Measurements from ENCODE around the gene ZFAND2A. TPM values are rescaled to one million over a fixed set of nuclear protein-coding genes. Genes with fewer than 3 reads are reported as not detected.

Gene ZFAND2A
- total RNA-seq, 2 experiments from 2014 or later, result 92.3 to 92.5 TPM

GRCh38 chr7:1122832-1123501 is 37.0 kb downstream of the ZFAND2A start:
- Mint-ChIP-seq H3K27me3 (no peaks in the 10 kb centered on the region), H3K27ac (no peak overlapping the region), H3K36me3 (ENCODE audit: low read depth) (peaks cover 13% of the 10 kb centered on the region), H3K4me1 (ENCODE audit: low read depth) (peaks cover 14% of the 10 kb centered on the region), H3K4me3 (no peak overlapping the region), H3K9me3 (no peaks in the 10 kb centered on the region)
- H3K27ac ChIP-seq (ENCODE audit: low read depth in 1 of 2, low read length in 2 of 2), result no peak overlapping the region
- H3K27me3 ChIP-seq (ENCODE audit: control insufficient read depth in 1 of 2, insufficient read depth in 2 of 2, low read length in 2 of 2), result no peaks in the 10 kb centered on the region
- POLR2A ChIA-PET, result no interaction called here
- H3K4me3 ChIP-seq (ENCODE audit: low read length), result no peak overlapping the region
- ATAC-seq (ENCODE audit: poor library complexity) (no peak), DNase-seq (no peak)
- intact Hi-C loops (cut with DNase I, micrococcal nuclease), result no loop called here
- CTCF ChIA-PET, result no interaction called here
- H3K36me3 ChIP-seq (ENCODE audit: insufficient read depth, low read length), result peaks cover 12% of the 10 kb centered on the region
- H3K4me1 ChIP-seq (ENCODE audit: insufficient read depth, low read length), result peaks cover 4% of the 10 kb centered on the region
- no peak for TF ChIP-seq CTCF (IDR thresholded peaks at IDR 0.05)
- no peaks in the 10 kb centered on the region for H3K9me3 ChIP-seq (ENCODE audit: control insufficient read depth in 1 of 2, insufficient read depth in 1 of 2, low read length in 2 of 2)

DNA sequence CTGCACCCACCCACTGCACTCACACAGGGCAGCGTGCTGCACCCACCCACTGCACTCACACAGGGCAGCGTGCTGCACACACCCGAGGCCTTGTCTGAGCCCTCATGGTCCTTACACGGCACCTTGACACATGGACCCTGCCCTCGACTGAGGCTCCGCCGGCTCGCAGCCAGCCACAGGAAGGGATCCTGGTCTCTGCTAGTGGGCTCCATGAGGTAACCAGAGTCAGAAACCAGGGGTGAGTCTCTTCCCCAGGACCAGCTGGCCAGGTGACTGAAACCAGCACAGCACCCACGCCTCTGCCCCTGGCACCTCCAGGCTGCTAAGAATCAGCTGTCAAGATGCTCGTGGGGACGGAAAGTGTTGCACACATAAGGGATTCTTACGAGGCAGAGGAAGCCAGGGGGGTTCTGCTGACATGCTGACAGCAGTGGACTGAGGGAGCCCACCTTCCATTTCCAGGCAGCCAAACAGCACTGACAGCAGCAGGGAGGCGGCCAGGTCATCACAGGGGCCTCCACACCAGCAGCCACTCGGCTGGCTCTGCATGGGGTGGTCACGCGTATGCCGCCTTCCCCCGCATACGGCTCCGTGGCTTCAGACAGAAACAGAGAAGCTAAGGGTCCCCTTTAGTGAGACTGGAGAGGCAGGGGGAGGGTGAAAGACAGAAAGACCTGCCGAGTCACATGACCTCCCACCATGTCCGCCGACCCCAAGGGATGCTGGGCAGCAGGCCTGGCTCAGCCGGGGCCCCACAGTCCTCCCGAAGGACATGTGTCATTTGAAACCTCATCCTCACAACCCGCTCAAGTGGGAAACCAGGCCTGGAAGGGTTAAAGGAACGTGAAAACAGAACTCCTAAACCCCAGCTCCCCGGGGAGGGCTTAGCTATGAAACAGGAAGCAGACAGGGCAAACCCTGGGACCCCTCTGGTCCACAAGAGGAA is 37.8 kb downstream of the ZFAND2A start:
- H3K4me1 Mint-ChIP-seq (ENCODE audit: low read depth), result peaks cover 14% of the 10 kb centered on the region
- no peak for ATAC-seq (ENCODE audit: poor library complexity)
- peaks cover 0 to 6% of the 10 kb centered on the region in 2 experiments for H3K9me3 ChIP-seq (ENCODE audit: control insufficient read depth in 1 of 2, insufficient read depth in 1 of 2, low read length in 2 of 2)
- ChIA-PET POLR2A (no interaction called here), CTCF (no interaction called here)
- H3K36me3 Mint-ChIP-seq (ENCODE audit: low read depth), result peaks cover 13% of the 10 kb centered on the region
- no peaks in the 10 kb centered on the region for H3K9me3 Mint-ChIP-seq
- intact Hi-C loops (cut with DNase I, micrococcal nuclease), result no loop called here
- TF ChIP-seq CTCF (IDR thresholded peaks at IDR 0.05), result no peak
- H3K27ac ChIP-seq (ENCODE audit: low read depth in 1 of 2, low read length in 2 of 2), result no peak overlapping the region
- no peak overlapping the region for H3K27ac Mint-ChIP-seq
- no peak overlapping the region for H3K4me3 ChIP-seq (ENCODE audit: low read length)
- H3K27me3 Mint-ChIP-seq, result no peaks in the 10 kb centered on the region
- H3K36me3 ChIP-seq (ENCODE audit: insufficient read depth, low read length), result peaks cover 11% of the 10 kb centered on the region
- no peaks in the 10 kb centered on the region for H3K27me3 ChIP-seq (ENCODE audit: control insufficient read depth in 1 of 2, insufficient read depth in 2 of 2, low read length in 2 of 2)
- no peak overlapping the region for H3K4me3 Mint-ChIP-seq
- no peak for DNase-seq
- peaks cover 4% of the 10 kb centered on the region for H3K4me1 ChIP-seq (ENCODE audit: insufficient read depth, low read length)

GRCh38 chr7:1121476-1121875 is 38.5 kb downstream of the ZFAND2A start:
- DNase-seq (no peak), ATAC-seq (ENCODE audit: poor library complexity) (no peak)
- peaks cover 7% of the 10 kb centered on the region for H3K36me3 Mint-ChIP-seq (ENCODE audit: low read depth)
- H3K27me3 Mint-ChIP-seq, result no peaks in the 10 kb centered on the region
- peaks cover 0 to 7% of the 10 kb centered on the region in 2 experiments for H3K9me3 ChIP-seq (ENCODE audit: control insufficient read depth in 1 of 2, insufficient read depth in 1 of 2, low read length in 2 of 2)
- ChIA-PET CTCF (no interaction called here), POLR2A (no interaction called here)
- intact Hi-C loops (cut with DNase I, micrococcal nuclease), result no loop called here
- H3K4me1 Mint-ChIP-seq (ENCODE audit: low read depth), result peaks cover 14% of the 10 kb centered on the region
- H3K4me3 Mint-ChIP-seq, result no peak overlapping the region
- no peak overlapping the region for H3K4me3 ChIP-seq (ENCODE audit: low read length)
- H3K36me3 ChIP-seq (ENCODE audit: insufficient read depth, low read length), result peaks cover 4% of the 10 kb centered on the region
- peaks cover 4% of the 10 kb centered on the region for H3K4me1 ChIP-seq (ENCODE audit: insufficient read depth, low read length)
- no peak overlapping the region for H3K27ac ChIP-seq (ENCODE audit: low read depth in 1 of 2, low read length in 2 of 2)
- no peak for TF ChIP-seq CTCF (IDR thresholded peaks at IDR 0.05)
- H3K27me3 ChIP-seq (ENCODE audit: control insufficient read depth in 1 of 2, insufficient read depth in 2 of 2, low read length in 2 of 2), result no peaks in the 10 kb centered on the region
- no peak overlapping the region for H3K27ac Mint-ChIP-seq
- H3K9me3 Mint-ChIP-seq, result no peaks in the 10 kb centered on the region

Measured in CD4-positive, alpha-beta T cell (primary cell).